HL-60/S4 treated with retinoic acid at 250 ng/mL for 4 days and 3 days (cell line): ENCODE measurements around the gene CPAMD8.
"Not testable (repeated sequence)": the region's sequence is repeated elsewhere in the genome, so short reads cannot be mapped to it uniquely, and the experiment has no call there.

Experiments
- in situ Hi-C: fragments of 300-500 bp; cut with MboI; formaldehyde crosslinking; loops from 2 replicates; pipeline ENCODE4 v1.7.0; 2022; ENCODE audit warnings: low sequenced_read_pairs

Gene CPAMD8

GRCh38 chr19:16951529-16951928, 75.1 kb downstream of the CPAMD8 start:
- in situ Hi-C loops = no loop called here

- in situ Hi-C loops = no loop called here
Observed at GRCh38 chr19:16949496-16950023, 77.0 kb downstream of the CPAMD8 start.

- in situ Hi-C loops = no loop called here
Observed at GRCh38 chr19:16946951-16947940, 79.4 kb downstream of the CPAMD8 start.

GRCh38 chr19:16945762-16946465, 80.7 kb downstream of the CPAMD8 start:
- in situ Hi-C loops = no loop called here

- in situ Hi-C loops = no loop called here
Observed at GRCh38 chr19:16945364-16945714, 81.3 kb downstream of the CPAMD8 start.

- in situ Hi-C loops = no loop called here
Observed at GRCh38 chr19:16944626-16945363, 81.8 kb downstream of the CPAMD8 start.

- in situ Hi-C loops = no loop called here
Observed at GRCh38 chr19:16943942-16944625, 82.5 kb downstream of the CPAMD8 start.

- in situ Hi-C loops = not testable (repeated sequence)
Observed at GRCh38 chr19:16943090-16943489, 83.5 kb downstream of the CPAMD8 start.

- in situ Hi-C loops = no loop called here
Observed at GRCh38 chr19:16942583-16942982, 84.0 kb downstream of the CPAMD8 start.

GRCh38 chr19:16940626-16941025, 86.0 kb downstream of the CPAMD8 start:
- in situ Hi-C loops = no loop called here

GRCh38 chr19:16940063-16940462, 86.5 kb downstream of the CPAMD8 start:
- in situ Hi-C loops = not testable (repeated sequence)

GRCh38 chr19:16938211-16938610, 88.4 kb downstream of the CPAMD8 start:
- in situ Hi-C loops = no loop called here

GRCh38 chr19:16937796-16938195, 88.8 kb downstream of the CPAMD8 start:
- in situ Hi-C loops = not testable (repeated sequence)

GRCh38 chr19:16936901-16937300, 89.7 kb downstream of the CPAMD8 start:
- in situ Hi-C loops = no loop called here

- in situ Hi-C loops = no loop called here
Observed at GRCh38 chr19:16934489-16934888, 92.1 kb downstream of the CPAMD8 start.

- in situ Hi-C loops = no loop called here
Observed at GRCh38 chr19:16931306-16931705, 95.3 kb downstream of the CPAMD8 start.

- in situ Hi-C loops = no loop called here
Observed at GRCh38 chr19:16930753-16931152, 95.9 kb downstream of the CPAMD8 start.

GRCh38 chr19:16928916-16929315, 97.7 kb downstream of the CPAMD8 start:
- in situ Hi-C loops = no loop called here

- in situ Hi-C loops = no loop called here
Observed at GRCh38 chr19:16928351-16928750, 98.3 kb downstream of the CPAMD8 start.

GRCh38 chr19:16927883-16928282, 98.7 kb downstream of the CPAMD8 start:
- in situ Hi-C loops = no loop called here
